GM19372 (cell line): ENCODE measurements around the gene ZC3HAV1.
A peak's percentile ranks its signal among the peaks of the same experiment; 100 is the strongest.
"Not testable (repeated sequence)": the region's sequence is repeated elsewhere in the genome, so short reads cannot be mapped to it uniquely, and the experiment has no call there.

Experiments used
- ATAC-seq: cut with Tn5 transposase; IDR thresholded peaks from one replicate; pipeline ENCODE4 v1.9.1; 2021; ENCODE audit warnings: mild to moderate bottlenecking, low read depth, moderate library complexity; ENCODE audit not compliant: unreplicated experiment

The ZC3HAV1 gene

DNA sequence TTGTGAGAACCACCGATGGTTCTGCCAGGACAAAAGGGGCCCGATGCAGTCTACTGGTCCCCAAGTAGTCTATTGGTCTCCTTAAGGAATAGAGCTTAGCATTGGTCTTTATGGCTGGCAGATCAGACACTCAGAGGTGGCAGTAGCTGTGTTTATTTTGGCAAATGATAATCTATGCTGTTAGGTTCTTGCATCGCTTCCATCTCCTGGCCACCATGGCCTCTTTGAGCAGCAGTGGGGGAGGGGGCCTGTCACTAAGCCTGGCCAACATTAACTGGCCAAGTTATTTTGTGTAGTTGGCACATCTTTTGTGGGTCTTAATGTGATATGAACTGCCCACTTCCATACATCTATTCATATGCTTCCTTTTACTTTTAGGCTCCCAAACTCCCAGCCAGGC, 4.5 kb upstream of the ZC3HAV1 start:
- ATAC-seq, result no peak

DNA sequence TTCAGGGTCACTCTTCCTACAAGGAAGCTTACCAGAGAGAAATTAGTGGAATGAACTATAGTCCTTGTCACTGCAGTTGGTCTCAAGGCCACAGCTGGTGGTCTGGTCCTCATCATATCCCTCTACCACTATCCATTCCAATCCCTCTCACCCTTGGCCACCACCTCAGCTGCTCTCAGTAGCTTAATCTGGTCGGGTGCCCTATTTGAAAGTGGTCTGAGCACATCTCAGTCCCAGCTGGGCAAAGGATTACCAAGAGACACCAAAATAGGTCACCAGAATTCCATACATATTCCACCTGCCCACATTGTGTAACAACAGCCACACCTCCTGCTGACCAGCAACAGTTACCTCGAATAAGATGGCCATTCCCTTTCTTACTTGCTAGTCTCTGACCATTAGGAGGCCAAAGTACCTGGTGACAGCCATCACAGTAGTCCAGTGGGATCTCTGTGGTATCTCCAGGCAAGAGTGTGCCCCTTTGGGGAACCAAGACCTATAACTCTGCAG, 3.3 kb upstream of the ZC3HAV1 start:
- no peak for ATAC-seq

DNA sequence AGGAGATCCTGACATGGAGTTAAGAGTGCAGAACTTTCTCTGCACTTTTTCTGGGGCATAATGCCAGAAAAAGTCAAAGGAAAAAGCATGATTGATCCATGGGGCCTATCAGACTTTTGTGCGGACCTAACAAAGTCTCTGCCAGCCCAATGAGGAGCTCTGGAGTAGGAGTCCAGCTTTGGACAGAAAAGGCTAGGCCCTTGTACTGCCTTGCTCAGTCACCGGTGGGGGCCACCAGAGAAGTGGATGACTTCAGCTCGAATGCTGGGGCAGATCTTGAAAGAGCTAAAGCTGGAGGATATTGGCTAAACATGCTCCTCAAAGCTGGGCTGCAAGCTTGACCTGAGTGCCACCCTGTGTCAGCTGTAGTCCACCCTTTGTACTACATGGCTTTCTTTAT, 2.8 kb upstream of the ZC3HAV1 start:
- no peak for ATAC-seq

DNA sequence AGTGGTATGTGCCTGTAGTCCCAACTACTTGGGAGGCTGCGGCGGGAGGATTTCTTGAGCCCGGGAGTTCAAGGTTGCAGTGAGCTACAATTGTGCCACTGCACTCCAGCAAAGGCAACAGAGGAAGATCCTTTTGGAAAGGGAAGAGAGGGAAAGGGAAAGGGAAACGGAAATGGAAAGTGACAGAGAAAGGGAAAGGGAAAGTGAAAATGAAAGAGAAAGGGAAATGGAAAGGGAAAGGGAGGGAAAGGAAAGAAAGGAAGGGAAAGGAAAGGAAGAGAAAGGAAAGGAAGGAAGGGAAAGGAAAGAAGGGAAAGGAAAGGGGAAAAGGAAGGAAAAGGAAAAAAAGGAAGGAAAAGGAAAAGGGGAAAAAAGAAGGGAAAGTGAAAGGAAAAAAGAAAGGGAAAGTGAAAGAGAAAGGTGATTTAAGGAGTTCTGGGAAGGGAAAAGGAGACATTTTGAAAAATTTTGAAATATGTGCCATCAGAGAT, 2.3 kb upstream of the ZC3HAV1 start:
- no peak for ATAC-seq

DNA sequence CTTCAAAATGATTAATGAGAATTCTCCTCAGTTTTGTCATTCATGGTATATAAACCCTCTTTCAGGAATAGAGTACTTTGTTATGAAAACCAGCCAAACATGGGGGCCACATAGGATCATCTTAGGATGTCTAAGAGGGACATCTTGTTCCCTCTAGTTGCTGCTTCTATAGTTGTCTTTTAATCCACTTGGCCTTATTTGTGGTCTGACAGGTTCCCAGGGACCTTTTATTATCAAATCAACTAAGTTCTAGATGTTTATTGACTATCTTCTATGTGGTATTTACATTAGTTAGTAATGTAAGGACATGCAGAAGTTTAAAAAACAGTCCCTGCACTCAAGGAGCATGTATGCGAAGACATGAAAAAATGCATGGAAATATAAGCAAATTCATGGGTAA, 1.6 kb upstream of the ZC3HAV1 start:
- ATAC-seq, result no peak

DNA sequence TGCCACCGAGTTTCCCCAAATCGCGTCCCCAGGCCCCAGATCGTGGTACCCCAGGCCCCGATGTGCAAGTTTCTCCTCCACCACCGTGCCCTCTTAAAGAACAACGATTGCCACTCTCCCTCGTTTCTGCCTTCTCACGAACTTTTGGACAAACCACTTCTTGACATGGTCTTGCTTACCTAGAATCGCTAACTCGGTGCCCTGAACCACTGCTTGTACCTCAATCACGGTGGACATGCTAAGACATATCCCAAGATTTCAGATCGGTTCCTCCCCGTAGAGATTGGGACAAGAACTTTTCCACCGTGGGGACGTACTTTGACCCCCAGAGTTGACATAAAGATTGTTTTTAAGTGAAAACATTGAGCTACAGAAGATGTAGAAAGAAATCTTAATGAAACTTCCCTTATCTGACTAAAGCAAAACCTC, 477 bp upstream of the ZC3HAV1 start:
- ATAC-seq, result no peak

DNA sequence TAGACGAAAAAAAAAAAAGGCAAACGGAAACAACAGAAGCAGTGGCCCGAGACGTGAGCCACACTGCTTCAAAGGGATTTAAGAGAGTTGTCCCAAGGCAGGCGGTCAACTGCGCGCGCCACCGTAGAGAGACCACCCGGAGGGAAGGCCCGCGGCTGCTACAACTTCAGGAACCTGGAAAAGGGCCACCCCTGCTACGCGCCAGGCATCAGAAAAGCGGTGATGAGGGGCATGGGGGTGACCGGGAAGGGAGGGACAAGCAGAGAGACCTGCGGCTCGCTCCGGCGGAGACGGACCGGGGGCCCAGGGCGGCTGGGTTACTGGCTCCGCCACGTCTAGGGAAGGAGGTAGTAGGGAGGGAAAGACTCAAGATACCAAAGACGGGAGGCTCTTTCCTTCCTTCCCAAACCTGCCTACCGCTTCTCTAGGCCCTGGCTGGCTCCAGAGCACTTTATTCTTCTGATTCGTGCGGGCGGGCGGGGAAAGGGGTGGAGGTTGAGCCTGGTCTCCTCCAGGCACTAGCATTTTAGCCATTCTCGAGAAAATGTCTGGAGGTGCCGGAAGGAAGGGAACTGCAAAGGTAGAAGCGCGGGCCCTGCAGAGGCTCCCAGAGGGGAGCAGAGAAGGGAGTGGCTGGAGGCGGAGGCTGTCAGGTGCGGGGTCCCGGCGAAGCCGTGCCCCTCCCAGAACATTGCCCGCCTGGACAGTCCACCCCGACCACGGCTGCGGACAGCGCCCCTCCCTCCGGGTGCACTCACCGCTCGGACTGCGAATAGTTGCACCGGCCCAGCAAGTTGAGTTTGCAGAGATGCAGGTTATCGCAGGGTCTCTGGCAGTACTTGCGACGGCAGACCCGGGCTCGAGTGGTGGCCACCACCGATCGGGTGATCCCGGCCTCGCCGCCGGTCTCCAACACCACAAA, 993 bp downstream of the ZC3HAV1 start:
- ATAC-seq, result peak; percentile 7

DNA sequence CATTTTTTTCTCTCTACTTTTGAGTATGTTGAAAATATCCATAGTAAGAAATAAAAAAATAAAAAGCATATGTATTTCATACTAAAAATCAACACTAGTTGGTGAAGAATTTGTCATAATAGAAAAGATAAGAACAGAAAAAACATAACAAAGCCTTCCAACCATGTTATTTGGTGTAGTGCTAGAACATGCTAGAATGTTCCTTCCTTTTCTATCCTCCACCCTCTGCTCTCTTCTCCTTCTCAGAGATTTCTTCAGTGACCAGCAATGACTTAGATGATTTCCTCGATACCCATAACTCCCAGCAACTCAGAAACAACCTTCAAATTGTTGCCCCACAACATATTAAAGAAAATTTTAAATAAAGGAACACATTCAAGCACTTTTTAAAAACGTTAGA, 2.6 kb downstream of the ZC3HAV1 start:
- ATAC-seq, result no peak

DNA sequence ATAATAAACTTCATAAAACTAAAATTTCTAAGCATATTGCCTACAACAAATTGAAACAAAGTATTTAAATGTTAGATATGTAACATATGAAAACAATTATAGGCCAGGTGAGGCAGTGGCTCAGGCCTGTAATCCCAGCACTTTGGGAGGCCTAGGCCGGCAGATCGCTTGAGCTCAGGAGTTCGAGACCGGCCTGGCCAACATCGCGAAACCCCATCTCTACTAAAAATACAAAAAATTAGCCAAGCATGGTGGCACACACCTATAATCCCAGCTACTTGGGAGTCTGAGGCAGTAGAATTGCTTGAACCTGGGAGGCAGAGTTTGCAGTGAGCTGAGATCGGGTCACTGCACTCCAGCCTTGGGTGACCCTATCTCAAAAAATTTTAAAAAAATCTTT, 3.3 kb downstream of the ZC3HAV1 start:
- not testable (repeated sequence) for ATAC-seq

DNA sequence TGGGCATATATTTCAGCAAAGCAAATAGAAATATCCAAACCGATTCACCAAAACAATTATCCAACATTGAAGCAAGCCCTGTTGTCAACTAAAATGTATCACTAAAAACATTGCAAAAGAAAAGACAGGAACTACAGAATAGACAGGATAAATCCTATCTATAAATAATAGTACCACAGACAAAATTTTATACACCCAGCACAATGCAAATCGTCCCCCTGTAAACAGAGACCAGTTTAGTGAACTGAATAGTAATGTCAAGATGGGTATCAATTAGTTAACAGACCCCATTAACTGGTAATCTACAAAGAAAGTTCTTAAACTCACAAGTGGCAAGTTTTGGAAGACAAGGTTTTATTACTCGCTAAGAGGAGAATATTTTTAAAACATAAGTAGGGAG, 4.0 kb downstream of the ZC3HAV1 start:
- ATAC-seq, result no peak

DNA sequence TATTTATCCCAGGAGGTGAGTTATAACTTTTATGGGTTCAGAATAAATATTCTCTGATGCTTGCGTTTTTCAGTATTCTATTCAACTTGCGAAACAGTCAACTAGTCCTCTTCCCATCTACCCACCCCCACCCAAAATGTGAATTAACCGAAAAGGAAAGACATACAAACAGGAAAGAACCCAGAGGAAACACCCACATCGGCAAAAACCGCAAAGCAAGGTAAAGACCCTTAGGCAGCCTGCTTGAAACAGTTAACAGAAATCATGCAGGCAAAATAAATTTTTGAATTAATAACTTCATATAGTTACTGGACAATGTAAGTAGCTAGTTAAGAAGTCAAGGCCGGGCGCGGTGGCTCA, 5.4 kb downstream of the ZC3HAV1 start:
- no peak for ATAC-seq

DNA sequence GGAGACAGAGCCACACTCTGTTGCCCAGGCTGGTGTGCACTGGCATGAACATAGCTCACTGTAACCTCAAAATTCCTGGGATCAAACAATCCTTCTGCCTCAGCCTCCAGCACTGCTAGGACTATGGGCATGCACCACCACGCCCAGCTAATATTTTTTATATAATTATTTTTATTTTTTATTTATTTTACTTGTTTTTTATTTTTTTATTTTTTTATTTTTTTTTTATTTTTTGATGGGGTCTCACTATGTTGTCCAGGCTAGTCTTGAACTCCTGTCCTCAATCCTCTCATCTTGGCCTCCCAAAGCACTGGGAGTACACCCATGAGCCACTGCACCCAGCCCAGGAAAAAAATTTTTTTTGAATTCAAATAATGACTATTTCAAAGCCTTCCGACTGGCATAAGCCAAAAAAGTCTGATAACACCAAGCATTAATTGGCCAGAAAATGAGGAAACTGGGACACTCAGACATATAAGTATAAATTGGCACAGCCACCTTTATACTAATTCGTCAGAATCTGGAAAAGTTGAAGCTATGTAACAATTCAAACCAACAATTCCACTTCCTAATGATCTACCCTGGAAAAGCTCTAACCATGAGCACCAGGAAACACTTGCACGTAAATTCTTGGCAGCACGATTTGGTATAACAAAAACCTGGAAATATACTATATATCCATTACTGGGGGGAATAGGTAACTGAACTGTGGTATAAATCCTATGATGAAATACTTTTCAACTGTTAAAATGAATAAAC, 6.3 kb downstream of the ZC3HAV1 start:
- no peak for ATAC-seq

DNA sequence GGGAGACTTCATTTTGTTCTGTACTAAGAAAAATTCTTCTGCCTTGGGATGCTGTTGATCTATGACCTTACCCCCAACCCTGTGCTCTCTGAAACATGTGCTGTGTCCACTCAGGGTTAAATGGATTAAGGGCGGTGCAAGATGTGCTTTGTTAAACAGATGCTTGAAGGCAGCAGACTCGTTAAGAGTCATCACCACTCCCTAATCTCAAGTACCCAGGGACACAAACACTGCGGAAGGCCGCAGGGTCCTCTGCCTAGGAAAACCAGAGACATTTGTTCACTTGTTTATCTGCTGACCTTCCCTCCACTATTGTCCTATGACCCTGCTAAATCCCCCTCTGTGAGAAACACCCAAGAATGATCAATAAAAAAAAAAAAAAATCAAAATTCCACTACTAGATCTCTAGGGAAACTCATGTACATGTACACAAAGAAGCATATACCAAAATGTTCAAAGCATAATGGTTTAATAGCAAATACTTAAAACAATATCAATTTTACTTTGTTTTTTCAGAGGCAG, 7.8 kb downstream of the ZC3HAV1 start:
- not testable (repeated sequence) for ATAC-seq

DNA sequence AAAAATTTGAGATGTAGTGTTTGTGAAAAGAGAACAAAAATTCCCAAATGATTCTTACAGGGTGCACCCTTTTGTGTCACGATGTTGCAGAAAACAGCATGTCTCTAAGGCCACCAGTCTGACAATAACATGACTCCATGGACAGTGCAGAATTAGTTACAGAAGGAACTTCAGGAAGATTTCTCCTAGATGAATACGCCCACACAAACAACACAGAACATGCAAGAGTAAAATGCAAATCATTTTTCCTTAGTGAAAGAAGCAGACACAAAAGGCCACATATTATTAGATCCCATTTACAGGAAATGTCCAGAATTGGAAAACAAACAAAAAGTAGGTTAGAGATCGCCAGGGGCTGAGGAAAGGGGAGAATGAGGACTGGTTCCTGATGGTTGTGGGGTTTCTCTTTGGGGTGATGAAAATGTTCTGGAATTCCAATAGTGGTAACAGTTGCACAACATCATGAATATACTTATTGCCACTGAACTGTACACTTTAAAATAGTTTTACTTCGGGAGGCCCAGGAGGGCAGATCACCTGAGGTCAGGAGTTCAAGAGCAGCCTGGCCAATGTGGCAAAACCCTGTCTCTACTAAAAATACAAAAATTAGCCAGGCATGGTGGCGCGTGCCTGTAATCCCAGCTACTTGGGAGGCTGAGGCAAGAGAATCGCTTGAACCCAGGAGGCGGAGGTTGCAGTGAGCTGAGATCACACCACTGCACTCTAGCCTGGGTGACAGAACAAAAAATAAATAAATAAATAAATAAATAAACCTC, 10.2 kb downstream of the ZC3HAV1 start:
- no peak for ATAC-seq

DNA sequence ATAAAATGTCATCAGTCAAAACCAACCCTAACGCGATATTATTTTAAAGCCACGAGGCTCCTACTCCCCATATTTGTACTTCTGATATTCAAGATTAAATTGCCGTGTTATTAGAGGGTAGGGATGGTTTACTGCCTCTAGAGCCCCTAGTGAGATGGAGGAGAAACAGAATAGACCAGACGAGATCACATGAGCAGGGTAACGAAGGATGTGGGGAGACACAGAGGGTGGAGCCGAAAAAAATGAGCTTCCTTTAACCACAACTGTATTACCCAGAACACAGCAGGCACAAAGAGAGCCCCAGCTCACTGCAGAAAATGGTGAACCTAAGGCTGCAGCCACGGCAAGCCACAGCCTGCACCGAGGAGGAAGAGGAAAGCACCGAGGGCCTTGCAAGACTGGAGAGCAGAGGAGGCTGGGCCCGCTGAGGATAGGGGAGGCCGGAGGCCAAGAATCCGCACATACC, 14.3 kb downstream of the ZC3HAV1 start:
- peak; percentile 99 for ATAC-seq

DNA sequence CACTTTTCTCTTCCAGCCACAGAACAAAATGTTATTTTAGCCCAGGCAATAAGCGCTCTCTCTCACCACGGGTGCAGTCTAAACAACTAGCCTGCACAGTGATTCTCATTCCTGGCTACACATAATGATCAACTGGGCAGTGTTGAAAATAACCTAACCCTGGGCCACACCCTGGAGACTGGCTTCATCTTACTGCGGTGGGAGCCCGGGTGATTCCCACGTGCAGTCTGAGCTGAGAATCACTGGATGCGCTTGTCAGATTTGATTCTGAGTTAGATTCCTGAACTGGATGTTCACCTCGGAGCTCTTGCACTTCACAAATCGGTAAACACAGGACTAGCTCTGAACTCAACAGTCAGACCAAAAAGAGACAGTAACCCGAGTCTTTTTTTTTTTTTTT, 14.9 kb downstream of the ZC3HAV1 start:
- ATAC-seq, result no peak

DNA sequence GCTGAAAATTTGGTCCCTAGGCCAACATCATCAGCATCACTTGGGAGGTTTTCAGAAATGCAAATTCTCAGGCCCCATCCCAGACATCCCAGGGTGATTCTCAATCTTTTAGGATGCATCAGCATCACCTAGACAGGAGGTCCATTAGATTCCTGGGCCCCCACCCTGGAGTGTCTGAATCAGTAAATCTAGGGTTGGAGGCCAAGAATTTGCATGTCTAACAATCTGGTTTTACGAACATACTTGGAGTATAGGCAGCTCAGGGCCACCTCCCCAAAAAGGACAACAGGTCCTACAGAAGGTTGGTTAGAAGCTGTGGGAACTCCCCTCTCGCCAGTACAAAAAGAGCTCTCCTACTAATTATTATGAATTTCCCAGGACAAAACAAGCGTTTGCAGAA, 15.5 kb downstream of the ZC3HAV1 start:
- ATAC-seq, result no peak

DNA sequence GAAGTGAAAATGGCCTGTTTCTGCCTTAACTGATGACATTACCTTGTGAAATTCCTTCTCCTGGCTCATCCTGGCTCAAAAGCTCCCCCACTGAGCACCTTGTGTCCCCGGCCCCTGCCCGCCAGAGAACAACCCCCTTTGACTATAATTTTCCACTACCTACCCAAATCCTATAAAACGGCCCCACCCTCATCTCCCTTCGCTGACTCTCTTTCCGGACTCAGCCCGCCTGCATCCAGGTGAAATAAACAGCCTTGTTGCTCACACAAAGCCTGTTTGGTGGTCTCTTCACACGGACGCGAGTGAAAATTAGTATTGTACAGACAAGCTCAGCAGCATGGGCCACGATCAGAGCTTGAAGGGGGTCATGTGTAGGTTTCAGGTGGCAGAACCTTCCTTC, 16.0 kb downstream of the ZC3HAV1 start:
- ATAC-seq, result not testable (repeated sequence)

DNA sequence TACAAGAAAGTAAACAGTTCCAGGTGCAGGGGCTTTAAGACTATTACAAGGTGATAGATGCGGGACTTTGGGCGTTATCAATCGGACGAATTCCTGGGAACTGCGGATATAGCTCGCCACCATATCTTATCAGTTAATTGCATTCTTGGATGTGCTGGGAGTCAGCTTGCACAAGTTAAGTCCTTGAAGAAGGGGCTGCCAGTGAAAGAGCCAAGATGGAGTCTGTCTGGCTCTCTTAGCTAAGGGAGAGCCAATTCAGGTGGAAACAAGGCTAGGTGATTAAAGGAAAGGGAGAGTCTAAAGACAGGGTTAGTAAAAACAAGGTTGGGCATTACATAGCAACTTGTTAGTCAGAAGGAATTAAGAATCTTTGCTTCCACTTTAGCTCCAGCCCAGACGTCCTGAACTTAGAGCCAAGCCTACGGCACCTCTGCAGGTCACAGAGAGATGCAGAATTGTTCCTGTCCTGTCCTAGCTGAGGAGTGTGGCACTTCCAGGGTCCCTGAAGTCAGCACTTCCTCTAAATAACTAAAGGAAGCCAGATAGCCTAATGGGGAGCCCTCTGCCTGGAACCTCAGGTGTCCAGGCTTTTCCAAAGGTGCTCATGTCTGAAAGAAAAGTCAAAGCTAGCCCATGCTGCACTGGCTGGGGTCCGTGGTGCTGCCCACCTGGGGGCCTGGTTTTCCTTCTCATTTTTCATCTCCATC, 17.3 kb downstream of the ZC3HAV1 start:
- no peak for ATAC-seq

DNA sequence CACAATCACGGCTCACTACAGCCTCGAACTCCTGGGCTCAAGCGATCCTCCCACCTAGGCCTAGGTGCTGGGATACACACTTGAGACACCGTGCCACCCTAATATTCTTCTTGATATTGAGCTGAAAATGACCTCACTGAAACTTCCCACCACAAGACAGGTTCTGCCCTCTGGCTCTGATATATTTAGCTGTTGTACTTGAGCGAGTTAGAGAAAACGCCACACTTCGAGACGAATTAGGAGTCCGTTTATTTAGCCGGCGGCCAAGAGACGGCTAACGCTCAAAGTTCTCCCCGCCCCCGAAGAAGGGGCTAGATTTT, 17.9 kb downstream of the ZC3HAV1 start:
- ATAC-seq, result no peak
